Subcutaneous abdominal adipose tissue (tissue), 5 donors: Measurements from ENCODE around the gene ADAMTS20.

ENCODE experiments used
- H3K27ac ChIP-seq: one replicate; pipeline ENCODE4 v1.7.0; 2013; ENCODE audit warnings: low read depth, mild to moderate bottlenecking, inconsistent platforms, low read length, moderate library complexity
- H3K27me3 ChIP-seq, 5 donors: one replicate each; pipeline ENCODE4 v1.7.0; 2013; ENCODE audit warnings: low read length in 5 of 5, inconsistent platforms in 1 of 5; ENCODE audit not compliant: control insufficient read depth in 5 of 5, insufficient read depth in 4 of 5
- H3K36me3 ChIP-seq, 5 donors: one replicate each; pipeline ENCODE4 v1.7.0; 2013; ENCODE audit warnings: low read length in 5 of 5; ENCODE audit not compliant: control insufficient read depth in 5 of 5, insufficient read depth in 5 of 5
- H3K4me1 ChIP-seq, 5 donors: one replicate each; pipeline ENCODE4 v1.7.0; 2013; ENCODE audit warnings: low read length in 5 of 5, mild to moderate bottlenecking in 3 of 5, moderate library complexity in 1 of 5; ENCODE audit not compliant: control insufficient read depth in 5 of 5, insufficient read depth in 5 of 5
- H3K4me3 ChIP-seq, 5 donors: one replicate each; pipeline ENCODE4 v1.7.0; 2013; ENCODE audit warnings: low read length in 5 of 5, low read depth in 1 of 5
- H3K9ac ChIP-seq, 5 donors: one replicate each; pipeline ENCODE4 v1.7.0; 2013; ENCODE audit warnings: low read length in 5 of 5, mild to moderate bottlenecking in 4 of 5, moderate library complexity in 3 of 5
- H3K9me3 ChIP-seq, 5 donors: one replicate each; pipeline ENCODE4 v1.7.0; 2013; ENCODE audit warnings: low read length in 5 of 5; ENCODE audit not compliant: control insufficient read depth in 5 of 5
- donor health status: healthy.
- donor health status: healthy.
- donor health status: healthy.
- donor health status: healthy.
- donor health status: healthy.

The ADAMTS20 gene

DNA sequence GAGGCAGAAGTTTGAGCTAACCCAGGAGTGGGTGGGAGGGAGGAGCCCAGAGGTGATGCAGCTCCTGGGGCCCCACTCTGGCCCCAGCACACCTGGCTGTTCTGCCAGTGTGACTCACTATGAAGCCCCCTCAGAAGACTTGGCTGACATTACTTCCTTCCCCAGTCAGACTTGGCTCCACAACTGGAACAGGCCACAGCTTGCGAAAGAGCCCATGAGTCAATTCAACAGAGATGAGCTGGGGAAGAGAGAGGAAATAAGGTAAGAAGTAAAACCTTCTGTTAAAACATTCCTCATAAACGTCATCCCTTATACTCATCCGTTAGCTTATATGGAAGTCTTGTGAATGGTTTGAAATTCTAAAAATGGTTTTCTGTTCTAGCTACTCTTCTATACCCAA lies 245.9 kb downstream of the ADAMTS20 start:
- Histone ChIP-seq H3K36me3 (no peaks in the 10 kb centered on the region), H3K4me3 (no peak overlapping the region), H3K9me3 (no peaks in the 10 kb centered on the region), H3K9ac (no peak overlapping the region), H3K4me1 (no peaks in the 10 kb centered on the region), H3K27ac (no peak overlapping the region), H3K27me3 (no peaks in the 10 kb centered on the region)

GRCh38 chr12:43305065-43305464 lies 246.9 kb downstream of the ADAMTS20 start:
- Histone ChIP-seq H3K27me3 (no peaks in the 10 kb centered on the region), H3K36me3 (no peaks in the 10 kb centered on the region), H3K9ac (no peak overlapping the region), H3K4me3 (no peak overlapping the region), H3K4me1 (no peaks in the 10 kb centered on the region), H3K9me3 (no peaks in the 10 kb centered on the region), H3K27ac (no peak overlapping the region)
